Naive thymus-derived CD4-positive, alpha-beta T cell (primary cell): Measurements from ENCODE around the gene ZNRF3. TPM values are rescaled to one million over a fixed set of nuclear protein-coding genes. Genes with fewer than 3 reads are reported as not detected.
"Not testable (repeated sequence)": the region's sequence is repeated elsewhere in the genome, so short reads cannot be mapped to it uniquely, and the experiment has no call there.

ENCODE experiments used
- ATAC-seq: fragments of 150-1000 bp; cut with Tn5 transposase; 2 replicates; pipeline ENCODE4 v1.10.0; 2021; ENCODE audit warnings: mild to moderate bottlenecking, moderate library complexity
- CTCF ChIA-PET: fragments of 350-600 bp; sonication (Branson Sonifier 250); formaldehyde crosslinking; loops from one replicate; lab custom pipeline; 2021; ENCODE audit warnings: antibody characterized with exemption; lab: Charles Lee
- POLR2A ChIA-PET: fragments of 350-600 bp; sonication (Branson Sonifier 250); formaldehyde crosslinking; loops from one replicate; lab custom pipeline; 2021; ENCODE audit warnings: antibody characterized with exemption, inconsistent platforms; lab: Charles Lee
- DNase-seq, 9 donors: peaks; one replicate each; pipeline versions ENCODE4 v3.0.0 to v3.0.0-alpha.2; 2020 to 2022; ENCODE audit warnings: mixed read lengths in 1 of 9
- H3K27ac ChIP-seq: one replicate; pipeline ENCODE4 v1.7.0; 2013; ENCODE audit warnings: mild to moderate bottlenecking, low read depth, low read length, moderate library complexity
- H3K27me3 ChIP-seq, 2 donors: one replicate each; pipeline ENCODE4 v1.7.0; 2013; ENCODE audit warnings: low read length in 2 of 2, mild to moderate bottlenecking in 2 of 2, moderate library complexity in 2 of 2; ENCODE audit not compliant: control insufficient read depth in 2 of 2, insufficient read depth in 2 of 2
- H3K36me3 ChIP-seq, 3 experiments: 1 replicate in 2 of 3; 2 replicates in 1 of 3; pipeline ENCODE4 v1.7.0; 2013; ENCODE audit warnings: low read length in 3 of 3, mild to moderate bottlenecking in 3 of 3, moderate library complexity in 1 of 3; ENCODE audit not compliant: insufficient read depth in 3 of 3, control insufficient read depth in 2 of 3
- H3K4me1 ChIP-seq, 2 donors: one replicate each; pipeline ENCODE4 v1.7.0; 2013; ENCODE audit warnings: low read length in 2 of 2, mild to moderate bottlenecking in 2 of 2, moderate library complexity in 1 of 2; ENCODE audit not compliant: control insufficient read depth in 2 of 2, insufficient read depth in 2 of 2
- H3K4me3 ChIP-seq: 2 replicates; pipeline ENCODE4 v1.7.0; 2013; ENCODE audit warnings: mild to moderate bottlenecking, low read length
- H3K9me3 ChIP-seq, 3 experiments: 1 replicate in 2 of 3; 2 replicates in 1 of 3; pipeline ENCODE4 v1.7.0; 2013; ENCODE audit warnings: low read length in 3 of 3; ENCODE audit not compliant: control insufficient read depth in 2 of 3
- H3K27ac Mint-ChIP-seq, 9 donors: one replicate each; pipeline ENCODE4 v1.8.0; 2020 to 2022; ENCODE audit warnings: mixed read lengths in 9 of 9, mild to moderate bottlenecking in 8 of 9, moderate library complexity in 5 of 9, inconsistent platforms in 2 of 9
- H3K27me3 Mint-ChIP-seq, 5 donors: one replicate each; pipeline ENCODE4 v1.8.0; 2021 to 2022; ENCODE audit warnings: mixed read lengths in 5 of 5, mild to moderate bottlenecking in 1 of 5
- H3K36me3 Mint-ChIP-seq, 5 donors: one replicate each; pipeline ENCODE4 v1.8.0; 2020 to 2022; ENCODE audit warnings: mixed read lengths in 5 of 5, mild to moderate bottlenecking in 3 of 5, inconsistent platforms in 1 of 5
- H3K4me1 Mint-ChIP-seq, 7 donors: one replicate each; pipeline ENCODE4 v1.8.0; 2020 to 2022; ENCODE audit warnings: mixed read lengths in 7 of 7, mild to moderate bottlenecking in 3 of 7, inconsistent platforms in 1 of 7
- H3K4me3 Mint-ChIP-seq, 10 donors: one replicate each; pipeline ENCODE4 v1.8.0; 2020 to 2022; ENCODE audit warnings: mild to moderate bottlenecking in 10 of 10, mixed read lengths in 10 of 10, moderate library complexity in 6 of 10, inconsistent platforms in 2 of 10
- H3K9me3 Mint-ChIP-seq, 11 donors: one replicate each; pipeline ENCODE4 v1.8.0; 2020 to 2022; ENCODE audit warnings: mixed read lengths in 11 of 11, mild to moderate bottlenecking in 4 of 11, inconsistent platforms in 1 of 11, moderate library complexity in 1 of 11
- intact Hi-C, 2 donors: fragments of 100-400 bp; cut with micrococcal nuclease; formaldehyde crosslinking; loops; one replicate each; pipeline ENCODE4 v1.15.1; 2023
- polyA plus RNA-seq, 2 donors: library from polyadenylated mRNA; unstranded; fragments of 300-500 nt; fragmentation: Illumina TruSeq; gene quantifications; one replicate each; pipeline ENCODE4 v1.2.3, GENCODE V29; 2021
- total RNA-seq, 6 experiments: library from RNA in 5 of 6; stranded (reverse) in 5 of 6; gene quantifications; 1 replicate in 5 of 6; 2 replicates in 1 of 6; pipeline ENCODE4 v1.2.3 and lab custom pipeline; 2021 to 2026

Gene ZNRF3
- total and polyA plus RNA-seq, 7 experiments from 2014 or later: 0.22 to 0.98 (median 0.63) TPM

GRCh38 chr22:28867191-28867590, 16.2 kb upstream of the ZNRF3 start:
- Histone ChIP-seq H3K36me3 (no peaks in the 10 kb centered on the region), H3K27me3 (no peaks in the 10 kb centered on the region), H3K9me3 (no peaks in the 10 kb centered on the region), H3K4me3 (no peak overlapping the region), H3K27ac (no peak overlapping the region), H3K4me1 (no peaks in the 10 kb centered on the region)
- Mint-ChIP-seq H3K9me3 (peaks cover 0 to 2% (median 0%) of the 10 kb centered on the region in 11 donors), H3K36me3 (peaks cover 0 to 7% (median 0%) of the 10 kb centered on the region in 5 donors), H3K27me3 (peaks cover 5 to 12% (median 9%) of the 10 kb centered on the region in 5 donors), H3K4me1 (peaks cover 0 to 5% (median 0%) of the 10 kb centered on the region in 7 donors), H3K27ac (no peak overlapping the region), H3K4me3 (no peak overlapping the region)
- POLR2A ChIA-PET: no interaction called here
- intact Hi-C loops: no loop called here
- CTCF ChIA-PET: no interaction called here
- ATAC-seq (no peak), DNase-seq (no peak)

DNA sequence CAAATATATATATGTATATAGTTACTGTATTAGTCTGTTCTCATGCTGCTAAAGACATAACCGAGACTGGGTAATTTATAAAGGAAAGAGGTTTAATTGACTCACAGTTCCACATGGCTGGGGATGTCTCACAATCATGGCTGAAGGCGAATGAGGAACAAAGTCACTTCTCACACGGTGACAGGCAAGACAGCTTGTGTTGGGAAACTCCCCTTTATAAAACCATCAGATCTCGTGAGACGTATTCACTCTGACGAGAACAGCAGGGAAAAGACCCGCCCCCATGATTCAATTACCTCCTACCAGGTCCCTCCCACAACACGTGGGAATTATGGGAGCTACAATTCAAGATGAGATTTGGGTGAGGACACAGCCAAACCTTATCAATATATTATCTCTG, 15.0 kb upstream of the ZNRF3 start:
- H3K27ac ChIP-seq, H3K9me3 ChIP-seq, H3K4me3 Mint-ChIP-seq, H3K4me1 ChIP-seq, intact Hi-C loops, H3K4me3 ChIP-seq, H3K4me1 Mint-ChIP-seq, DNase-seq, H3K27me3 ChIP-seq, H3K36me3 ChIP-seq, H3K36me3 Mint-ChIP-seq, H3K27ac Mint-ChIP-seq, CTCF ChIA-PET, H3K9me3 Mint-ChIP-seq, POLR2A ChIA-PET: not testable (repeated sequence)
- ATAC-seq: peak; percentile 74
- H3K27me3 Mint-ChIP-seq: peaks cover 5 to 12% (median 9%) of the 10 kb centered on the region in 5 donors

GRCh38 chr22:28869736-28870135, 13.6 kb upstream of the ZNRF3 start:
- H3K27ac Mint-ChIP-seq: no peak overlapping the region

GRCh38 chr22:28873183-28873963, 10.0 kb upstream of the ZNRF3 start:
- POLR2A ChIA-PET: no interaction called here
- no peak overlapping the region for H3K27ac Mint-ChIP-seq
- H3K9me3 Mint-ChIP-seq: peaks cover 0 to 2% (median 0%) of the 10 kb centered on the region in 11 donors
- Histone ChIP-seq H3K9me3 (no peaks in the 10 kb centered on the region), H3K27ac (no peak overlapping the region), H3K4me1 (no peaks in the 10 kb centered on the region), H3K4me3 (no peak overlapping the region), H3K36me3 (no peaks in the 10 kb centered on the region), H3K27me3 (no peaks in the 10 kb centered on the region)
- no peaks in the 10 kb centered on the region for H3K36me3 Mint-ChIP-seq
- CTCF ChIA-PET: no interaction called here
- ATAC-seq (no peak), DNase-seq (no peak)
- H3K4me3 Mint-ChIP-seq: peak overlapping the region in 1 of 10 donors; percentile 12
- H3K4me1 Mint-ChIP-seq: peaks cover 0 to 7% (median 4%) of the 10 kb centered on the region in 7 donors
- H3K27me3 Mint-ChIP-seq: peaks cover 0 to 12% (median 0%) of the 10 kb centered on the region in 5 donors
- intact Hi-C loops: no loop called here

More at GRCh38 chr22:28869736-28870135, 13.6 kb upstream of the ZNRF3 start:
- intact Hi-C loops: no loop called here
- ChIA-PET POLR2A (no interaction called here), CTCF (no interaction called here)
- no peaks in the 10 kb centered on the region for H3K4me1 ChIP-seq
- no peak for DNase-seq
- no peaks in the 10 kb centered on the region for H3K9me3 ChIP-seq
- peaks cover 5 to 12% (median 8%) of the 10 kb centered on the region in 5 donors for H3K27me3 Mint-ChIP-seq
- H3K4me1 Mint-ChIP-seq: peaks cover 0 to 7% (median 4%) of the 10 kb centered on the region in 7 donors
- ATAC-seq: no peak
- no peaks in the 10 kb centered on the region for H3K36me3 ChIP-seq
- H3K4me3 Mint-ChIP-seq: no peak overlapping the region
- peaks cover 0 to 3% (median 0%) of the 10 kb centered on the region in 11 donors for H3K9me3 Mint-ChIP-seq
- no peak overlapping the region for H3K4me3 ChIP-seq
- peaks cover 0 to 2% (median 0%) of the 10 kb centered on the region in 5 donors for H3K36me3 Mint-ChIP-seq
- H3K27me3 ChIP-seq: no peaks in the 10 kb centered on the region
- no peak overlapping the region for H3K27ac ChIP-seq

DNA sequence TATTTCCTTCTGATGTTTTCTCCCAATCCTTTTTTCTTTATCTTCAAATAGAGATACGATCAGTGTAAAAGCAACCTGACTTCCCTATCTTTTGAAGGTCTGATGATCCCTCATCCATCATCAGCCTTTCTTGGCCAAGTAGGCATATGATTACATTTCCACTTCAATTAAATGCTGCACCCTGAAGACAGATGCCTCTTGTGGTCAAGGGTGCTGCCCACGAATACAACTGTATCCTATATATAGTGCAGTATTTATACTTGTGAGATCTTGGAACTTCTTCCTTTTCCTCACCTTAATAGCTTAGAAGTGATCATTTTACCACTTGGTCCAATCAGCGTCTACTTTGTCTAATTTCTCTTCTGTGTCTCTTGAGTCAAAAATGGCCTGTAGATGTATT, 9.3 kb upstream of the ZNRF3 start:
- H3K27ac ChIP-seq: no peak overlapping the region
- no peak overlapping the region for H3K4me3 ChIP-seq
- H3K27me3 ChIP-seq: no peaks in the 10 kb centered on the region
- no peak for DNase-seq
- Mint-ChIP-seq H3K36me3 (no peaks in the 10 kb centered on the region), H3K4me1 (peaks cover 0 to 7% (median 4%) of the 10 kb centered on the region in 7 donors), H3K27me3 (peaks cover 0 to 14% (median 0%) of the 10 kb centered on the region in 5 donors), H3K4me3 (no peak overlapping the region), H3K9me3 (peaks cover 0 to 2% (median 0%) of the 10 kb centered on the region in 11 donors), H3K27ac (peak overlapping the region in 1 of 9 donors; percentile 33)
- ChIA-PET POLR2A (no interaction called here), CTCF (no interaction called here)
- no peaks in the 10 kb centered on the region for H3K4me1 ChIP-seq
- no peaks in the 10 kb centered on the region for H3K36me3 ChIP-seq
- H3K9me3 ChIP-seq: no peaks in the 10 kb centered on the region
- ATAC-seq: no peak
- intact Hi-C loops: no loop called here

GRCh38 chr22:28874811-28875320, 8.5 kb upstream of the ZNRF3 start:
- ChIA-PET CTCF (no interaction called here), POLR2A (no interaction called here)
- Histone ChIP-seq H3K27me3 (no peaks in the 10 kb centered on the region), H3K4me1 (no peaks in the 10 kb centered on the region), H3K4me3 (no peak overlapping the region), H3K27ac (no peak overlapping the region), H3K36me3 (no peaks in the 10 kb centered on the region), H3K9me3 (no peaks in the 10 kb centered on the region)
- Mint-ChIP-seq H3K9me3 (peaks cover 0 to 2% (median 0%) of the 10 kb centered on the region in 11 donors), H3K27ac (no peak overlapping the region), H3K4me1 (peaks cover 0 to 10% (median 7%) of the 10 kb centered on the region in 7 donors), H3K36me3 (no peaks in the 10 kb centered on the region), H3K4me3 (no peak overlapping the region), H3K27me3 (peaks cover 0 to 20% (median 0%) of the 10 kb centered on the region in 5 donors)
- no peak for DNase-seq
- intact Hi-C loops: no loop called here
- ATAC-seq: no peak
